ENCODE data around the gene NCKAP5.

Gene NCKAP5

DNA sequence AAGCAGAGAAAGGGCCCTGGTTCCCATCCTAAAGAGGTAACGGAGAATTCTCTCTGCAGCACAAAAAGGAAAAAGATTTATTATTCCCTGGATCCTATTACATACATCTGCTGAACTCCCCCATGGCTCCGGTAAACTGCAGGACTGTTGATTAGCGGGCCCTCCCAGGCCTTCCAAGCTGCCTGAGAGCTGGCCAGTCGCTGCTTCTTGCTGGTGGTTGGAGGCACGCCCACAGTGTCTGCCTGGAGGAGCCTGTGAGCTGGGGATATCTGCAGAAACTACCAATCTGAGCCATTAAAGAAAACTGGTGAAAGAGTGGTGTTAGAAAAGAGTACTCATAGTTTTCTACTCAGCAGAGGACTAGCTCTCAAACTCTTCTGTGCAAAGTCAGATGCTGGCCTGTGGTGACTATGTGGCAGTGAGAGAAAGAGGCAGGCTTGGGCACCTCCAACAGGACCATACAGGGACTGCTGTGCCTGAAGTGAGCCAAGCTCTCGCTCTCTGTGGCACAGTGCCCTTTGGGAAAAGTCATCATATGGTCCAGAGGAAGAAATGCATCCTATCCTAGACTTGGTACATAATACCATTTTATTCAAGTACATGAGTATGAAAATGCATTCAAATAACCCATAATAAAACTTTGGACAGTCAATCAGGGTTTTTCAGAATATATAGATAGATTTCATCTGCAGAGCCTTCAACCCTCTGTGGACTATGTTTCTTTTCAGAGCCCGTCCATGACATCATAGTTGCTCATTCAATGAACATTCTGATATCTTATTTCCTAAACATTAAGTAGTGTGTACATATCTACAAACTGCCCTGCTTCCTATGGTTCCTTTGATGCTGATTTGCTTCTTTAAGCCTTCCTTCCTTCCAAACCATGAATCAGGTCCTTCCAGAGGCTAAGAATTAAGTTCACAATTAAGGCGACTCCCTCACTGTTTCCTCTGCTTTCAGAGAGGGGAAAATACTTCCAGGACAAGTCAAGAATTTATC is 656.2 kb downstream of the NCKAP5 start:
- H3K27me3 ChIP-seq (ENCODE audit: control insufficient read depth in 2 of 2, insufficient read depth in 2 of 2, low read length in 2 of 2), result no peaks in the 10 kb centered on the region
- no peak overlapping the region for H3K9ac ChIP-seq (ENCODE audit: low read depth in 1 of 2, low read length in 2 of 2)
- no peaks in the 10 kb centered on the region for H3K9me3 ChIP-seq (ENCODE audit: control insufficient read depth in 2 of 2, low read length in 2 of 2)
- no peaks in the 10 kb centered on the region for H3K4me1 ChIP-seq (ENCODE audit: control insufficient read depth in 2 of 2, insufficient read depth in 2 of 2, low read length in 2 of 2)
- no peaks in the 10 kb centered on the region for H3K36me3 ChIP-seq (ENCODE audit: control insufficient read depth in 2 of 2, insufficient read depth in 2 of 2, low read length in 2 of 2)
- no peak overlapping the region for H3K4me3 ChIP-seq (ENCODE audit: low read length in 2 of 2)
- H3K27ac ChIP-seq (ENCODE audit: low read depth in 2 of 2, low read length in 2 of 2), result no peak overlapping the region

DNA sequence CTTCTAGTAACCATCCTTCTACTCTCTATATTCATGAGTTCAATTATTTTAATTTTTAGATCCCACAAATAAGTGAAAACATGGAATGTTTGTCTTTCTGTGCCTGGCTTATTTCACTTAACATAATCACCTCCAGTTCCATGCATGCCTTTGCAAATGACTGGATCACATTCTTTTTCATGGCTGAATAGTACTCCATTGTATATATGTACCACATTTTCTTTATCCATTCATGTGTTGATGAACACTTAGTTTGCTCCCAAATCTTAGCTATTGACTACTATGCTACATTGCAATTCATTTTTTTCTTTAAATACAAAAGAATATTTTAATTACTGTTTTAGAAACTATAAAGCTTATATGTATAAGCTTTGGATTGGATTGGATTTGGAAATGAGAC is 657.8 kb downstream of the NCKAP5 start:
- Histone ChIP-seq H3K9ac (ENCODE audit: low read depth in 1 of 2, low read length in 2 of 2) (no peak overlapping the region), H3K4me3 (ENCODE audit: low read length in 2 of 2) (no peak overlapping the region), H3K27me3 (ENCODE audit: control insufficient read depth in 2 of 2, insufficient read depth in 2 of 2, low read length in 2 of 2) (no peaks in the 10 kb centered on the region), H3K27ac (ENCODE audit: low read depth in 2 of 2, low read length in 2 of 2) (no peak overlapping the region), H3K36me3 (ENCODE audit: control insufficient read depth in 2 of 2, insufficient read depth in 2 of 2, low read length in 2 of 2) (no peaks in the 10 kb centered on the region), H3K4me1 (ENCODE audit: control insufficient read depth in 2 of 2, insufficient read depth in 2 of 2, low read length in 2 of 2) (no peaks in the 10 kb centered on the region), H3K9me3 (ENCODE audit: control insufficient read depth in 2 of 2, low read length in 2 of 2) (no peaks in the 10 kb centered on the region)

DNA sequence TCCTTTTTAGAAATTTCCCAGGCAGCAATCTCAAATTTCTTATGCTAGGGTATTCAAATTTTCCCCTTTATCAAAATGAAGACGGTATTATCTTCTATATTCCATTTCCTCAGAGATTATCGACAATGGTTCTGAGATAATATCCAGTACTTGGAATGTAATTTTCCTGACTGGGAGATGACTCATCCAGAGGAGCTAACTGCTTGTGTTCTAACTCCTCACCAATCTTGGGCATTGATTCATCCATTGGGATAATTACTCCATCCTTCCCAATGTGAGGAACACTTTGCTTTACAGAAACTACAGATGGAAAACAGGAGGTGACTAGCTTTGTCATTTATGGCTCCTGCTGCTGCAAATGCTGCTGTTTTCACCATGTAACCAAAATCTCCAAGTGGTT is 658.8 kb downstream of the NCKAP5 start:
- Histone ChIP-seq H3K4me1 (ENCODE audit: control insufficient read depth in 2 of 2, insufficient read depth in 2 of 2, low read length in 2 of 2) (no peaks in the 10 kb centered on the region), H3K27me3 (ENCODE audit: control insufficient read depth in 2 of 2, insufficient read depth in 2 of 2, low read length in 2 of 2) (no peaks in the 10 kb centered on the region), H3K4me3 (ENCODE audit: low read length in 2 of 2) (no peak overlapping the region), H3K9me3 (ENCODE audit: control insufficient read depth in 2 of 2, low read length in 2 of 2) (no peaks in the 10 kb centered on the region), H3K9ac (ENCODE audit: low read depth in 1 of 2, low read length in 2 of 2) (no peak overlapping the region), H3K27ac (ENCODE audit: low read depth in 2 of 2, low read length in 2 of 2) (no peak overlapping the region), H3K36me3 (ENCODE audit: control insufficient read depth in 2 of 2, insufficient read depth in 2 of 2, low read length in 2 of 2) (no peaks in the 10 kb centered on the region)

DNA sequence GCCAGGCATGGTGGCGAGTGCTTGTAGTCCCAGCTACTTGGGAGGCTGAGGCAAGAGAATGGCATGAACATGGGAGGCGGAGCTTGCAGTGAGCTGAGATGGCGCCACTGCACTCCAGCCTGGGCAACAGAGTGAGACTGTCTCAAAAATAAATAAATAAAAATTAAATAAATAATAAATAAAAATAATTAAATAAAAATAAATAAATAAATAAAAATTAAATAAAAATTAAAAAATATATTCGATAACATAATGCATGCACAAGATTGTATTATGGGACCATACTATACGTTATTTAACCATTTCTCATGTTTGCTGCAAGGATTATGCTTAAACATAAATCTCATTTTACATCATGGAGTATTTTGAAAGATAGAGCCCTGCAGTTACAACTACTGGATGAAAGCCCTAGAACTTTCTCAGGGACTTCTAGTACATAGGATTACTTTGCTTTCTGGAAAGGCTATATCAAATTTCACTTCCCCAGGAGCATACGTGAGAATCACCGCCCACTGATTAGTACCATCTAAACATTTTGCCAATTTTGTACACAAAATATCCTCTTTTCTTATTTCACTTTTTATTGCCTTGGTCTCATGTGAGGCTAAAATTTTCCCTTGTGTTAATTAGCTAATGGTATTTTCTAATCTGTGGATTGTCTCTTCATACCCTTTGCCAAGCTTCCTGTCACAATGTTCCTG is 664.0 kb downstream of the NCKAP5 start:
- Histone ChIP-seq H3K9ac (ENCODE audit: low read depth in 1 of 2, low read length in 2 of 2) (no peak overlapping the region), H3K36me3 (ENCODE audit: control insufficient read depth in 2 of 2, insufficient read depth in 2 of 2, low read length in 2 of 2) (no peaks in the 10 kb centered on the region), H3K4me3 (ENCODE audit: low read length in 2 of 2) (no peak overlapping the region), H3K4me1 (ENCODE audit: control insufficient read depth in 2 of 2, insufficient read depth in 2 of 2, low read length in 2 of 2) (no peaks in the 10 kb centered on the region), H3K27ac (ENCODE audit: low read depth in 2 of 2, low read length in 2 of 2) (no peak overlapping the region), H3K27me3 (ENCODE audit: control insufficient read depth in 2 of 2, insufficient read depth in 2 of 2, low read length in 2 of 2) (no peaks in the 10 kb centered on the region), H3K9me3 (ENCODE audit: control insufficient read depth in 2 of 2, low read length in 2 of 2) (no peaks in the 10 kb centered on the region)

DNA sequence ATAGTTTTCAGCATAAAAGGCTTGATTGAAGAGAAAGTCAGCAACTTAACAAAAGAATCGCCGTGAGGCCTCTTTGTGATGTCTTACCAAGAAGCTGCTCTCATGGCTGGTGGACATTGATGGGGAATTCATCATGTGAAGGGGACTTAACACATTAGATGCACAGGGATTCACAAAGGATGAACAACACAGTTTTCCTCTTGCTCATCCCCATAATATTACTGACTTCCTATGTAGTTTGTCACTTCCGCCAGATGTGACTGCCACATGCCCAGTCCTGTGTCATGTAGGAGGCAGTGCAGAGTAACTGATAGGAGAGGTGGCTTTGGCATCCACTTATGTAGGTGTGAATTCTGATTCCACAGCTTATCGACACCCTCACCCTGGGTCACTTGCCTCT is 665.6 kb downstream of the NCKAP5 start:
- Histone ChIP-seq H3K4me3 (ENCODE audit: low read length in 2 of 2) (no peak overlapping the region), H3K36me3 (ENCODE audit: control insufficient read depth in 2 of 2, insufficient read depth in 2 of 2, low read length in 2 of 2) (no peaks in the 10 kb centered on the region), H3K27ac (ENCODE audit: low read depth in 2 of 2, low read length in 2 of 2) (no peak overlapping the region), H3K27me3 (ENCODE audit: control insufficient read depth in 2 of 2, insufficient read depth in 2 of 2, low read length in 2 of 2) (no peaks in the 10 kb centered on the region), H3K9me3 (ENCODE audit: control insufficient read depth in 2 of 2, low read length in 2 of 2) (no peaks in the 10 kb centered on the region), H3K4me1 (ENCODE audit: control insufficient read depth in 2 of 2, insufficient read depth in 2 of 2, low read length in 2 of 2) (no peaks in the 10 kb centered on the region), H3K9ac (ENCODE audit: low read depth in 1 of 2, low read length in 2 of 2) (no peak overlapping the region)

DNA sequence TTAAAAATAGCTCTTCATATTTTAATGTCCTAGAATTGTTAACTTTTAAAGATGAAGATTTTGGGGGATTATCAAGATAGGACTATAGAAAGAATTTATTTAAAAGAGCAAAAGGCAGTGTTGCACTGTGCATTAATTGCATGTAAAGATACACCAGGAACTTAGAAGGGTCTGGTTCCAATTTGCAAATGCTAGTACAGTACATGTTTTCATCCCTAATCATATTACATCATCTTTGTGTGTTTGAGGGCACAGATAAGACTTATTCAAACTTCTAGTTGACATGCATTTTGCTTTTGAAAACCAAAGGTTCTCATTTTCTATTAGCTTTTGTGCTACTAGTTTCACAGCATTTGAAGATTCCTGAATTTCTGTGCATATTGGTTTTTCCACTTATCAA is 666.6 kb downstream of the NCKAP5 start:
- Histone ChIP-seq H3K9ac (ENCODE audit: low read depth in 1 of 2, low read length in 2 of 2) (no peak overlapping the region), H3K4me1 (ENCODE audit: control insufficient read depth in 2 of 2, insufficient read depth in 2 of 2, low read length in 2 of 2) (no peaks in the 10 kb centered on the region), H3K36me3 (ENCODE audit: control insufficient read depth in 2 of 2, insufficient read depth in 2 of 2, low read length in 2 of 2) (no peaks in the 10 kb centered on the region), H3K4me3 (ENCODE audit: low read length in 2 of 2) (no peak overlapping the region), H3K27me3 (ENCODE audit: control insufficient read depth in 2 of 2, insufficient read depth in 2 of 2, low read length in 2 of 2) (no peaks in the 10 kb centered on the region), H3K9me3 (ENCODE audit: control insufficient read depth in 2 of 2, low read length in 2 of 2) (no peaks in the 10 kb centered on the region), H3K27ac (ENCODE audit: low read depth in 2 of 2, low read length in 2 of 2) (no peak overlapping the region)

DNA sequence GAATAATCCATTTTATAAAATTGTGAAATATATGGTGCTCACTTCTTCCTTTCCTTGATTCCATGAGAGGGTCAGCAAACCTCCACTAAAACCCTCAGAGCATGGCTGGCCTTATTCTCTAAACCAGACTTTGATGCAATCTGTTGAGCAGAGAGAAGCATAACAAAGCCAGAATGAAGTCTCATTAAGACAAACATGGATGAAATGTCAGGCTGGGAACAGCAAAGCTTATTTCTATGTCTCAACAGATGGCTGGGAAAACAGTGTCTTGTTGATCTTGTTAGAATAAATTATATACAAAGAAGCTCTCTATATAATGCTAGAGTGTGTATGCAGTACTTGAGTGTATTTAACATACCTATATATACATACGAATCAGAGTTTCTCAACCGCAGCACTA is 671.2 kb downstream of the NCKAP5 start:
- Histone ChIP-seq H3K27ac (ENCODE audit: low read depth in 2 of 2, low read length in 2 of 2) (no peak overlapping the region), H3K4me1 (ENCODE audit: control insufficient read depth in 2 of 2, insufficient read depth in 2 of 2, low read length in 2 of 2) (no peaks in the 10 kb centered on the region), H3K36me3 (ENCODE audit: control insufficient read depth in 2 of 2, insufficient read depth in 2 of 2, low read length in 2 of 2) (no peaks in the 10 kb centered on the region), H3K9me3 (ENCODE audit: control insufficient read depth in 2 of 2, low read length in 2 of 2) (no peaks in the 10 kb centered on the region), H3K9ac (ENCODE audit: low read depth in 1 of 2, low read length in 2 of 2) (no peak overlapping the region), H3K4me3 (ENCODE audit: low read length in 2 of 2) (no peak overlapping the region), H3K27me3 (ENCODE audit: control insufficient read depth in 2 of 2, insufficient read depth in 2 of 2, low read length in 2 of 2) (no peaks in the 10 kb centered on the region)

DNA sequence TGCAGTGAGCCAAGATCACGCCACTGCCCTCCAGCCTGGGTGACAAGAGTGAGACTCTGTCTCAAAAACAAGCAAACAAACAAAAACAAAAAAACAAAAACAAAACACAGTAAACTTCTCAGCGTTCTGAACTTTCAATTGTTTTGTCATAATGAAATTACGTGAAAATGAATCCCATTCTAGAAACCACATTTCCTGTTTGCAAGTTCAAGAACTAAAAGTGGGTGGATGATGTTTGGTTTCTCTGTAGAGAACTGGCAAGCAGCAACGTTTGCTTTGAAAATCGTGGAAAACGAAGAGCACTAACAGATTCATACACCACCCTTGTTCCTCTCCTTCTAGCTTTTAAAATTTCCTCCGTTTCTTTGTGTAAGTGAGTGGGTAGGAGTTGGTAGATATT is 672.2 kb downstream of the NCKAP5 start:
- Histone ChIP-seq H3K36me3 (ENCODE audit: control insufficient read depth in 2 of 2, insufficient read depth in 2 of 2, low read length in 2 of 2) (no peaks in the 10 kb centered on the region), H3K9me3 (ENCODE audit: control insufficient read depth in 2 of 2, low read length in 2 of 2) (no peaks in the 10 kb centered on the region), H3K4me1 (ENCODE audit: control insufficient read depth in 2 of 2, insufficient read depth in 2 of 2, low read length in 2 of 2) (no peaks in the 10 kb centered on the region), H3K27ac (ENCODE audit: low read depth in 2 of 2, low read length in 2 of 2) (no peak overlapping the region), H3K27me3 (ENCODE audit: control insufficient read depth in 2 of 2, insufficient read depth in 2 of 2, low read length in 2 of 2) (no peaks in the 10 kb centered on the region), H3K9ac (ENCODE audit: low read depth in 1 of 2, low read length in 2 of 2) (no peak overlapping the region), H3K4me3 (ENCODE audit: low read length in 2 of 2) (no peak overlapping the region)

DNA sequence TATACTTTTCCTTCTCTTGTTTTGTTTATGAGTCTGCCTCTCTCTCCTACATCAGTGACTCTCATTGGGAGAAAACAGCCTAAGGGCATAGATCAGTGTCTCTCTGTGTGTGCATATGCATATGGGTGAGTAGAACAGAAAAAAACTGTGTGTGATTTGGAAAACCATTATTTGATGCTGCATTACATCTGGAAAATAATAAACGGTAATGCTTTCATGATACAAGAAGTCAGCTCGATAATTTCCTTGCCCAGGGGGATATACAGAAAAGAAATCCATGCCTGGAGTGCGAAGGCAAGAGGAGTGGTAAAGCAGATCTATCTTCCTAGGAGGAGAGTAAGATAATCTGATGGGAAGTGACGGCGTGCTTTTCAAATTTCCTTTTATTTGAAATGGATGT is 676.8 kb downstream of the NCKAP5 start:
- Histone ChIP-seq H3K4me1 (ENCODE audit: control insufficient read depth in 2 of 2, insufficient read depth in 2 of 2, low read length in 2 of 2) (no peaks in the 10 kb centered on the region), H3K27ac (ENCODE audit: low read depth in 2 of 2, low read length in 2 of 2) (no peak overlapping the region), H3K36me3 (ENCODE audit: control insufficient read depth in 2 of 2, insufficient read depth in 2 of 2, low read length in 2 of 2) (no peaks in the 10 kb centered on the region)

DNA sequence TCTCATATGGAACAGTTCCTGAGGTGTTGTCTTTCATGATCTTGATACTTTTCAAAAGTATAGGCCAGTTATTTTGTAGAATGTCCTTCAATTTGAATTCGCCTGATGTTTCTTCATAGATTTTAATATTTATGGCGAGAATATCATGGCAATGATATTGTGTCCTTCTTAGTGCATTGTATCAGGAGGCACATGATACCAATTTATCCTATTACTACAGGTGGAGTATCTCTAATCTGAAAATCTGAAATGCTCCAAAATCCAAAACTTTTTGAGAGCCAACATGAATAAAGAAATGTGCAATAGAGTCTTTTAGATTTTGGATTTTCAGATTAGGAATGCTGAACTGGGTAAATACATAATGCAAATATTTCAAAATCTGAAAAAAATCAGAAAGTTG is 681.7 kb downstream of the NCKAP5 start:
- Histone ChIP-seq H3K36me3 (ENCODE audit: control insufficient read depth in 2 of 2, insufficient read depth in 2 of 2, low read length in 2 of 2) (no peaks in the 10 kb centered on the region), H3K27ac (ENCODE audit: low read depth in 2 of 2, low read length in 2 of 2) (no peak overlapping the region), H3K27me3 (ENCODE audit: control insufficient read depth in 2 of 2, insufficient read depth in 2 of 2, low read length in 2 of 2) (no peaks in the 10 kb centered on the region), H3K4me1 (ENCODE audit: control insufficient read depth in 2 of 2, insufficient read depth in 2 of 2, low read length in 2 of 2) (no peaks in the 10 kb centered on the region), H3K9me3 (ENCODE audit: control insufficient read depth in 2 of 2, low read length in 2 of 2) (no peaks in the 10 kb centered on the region), H3K4me3 (ENCODE audit: low read length in 2 of 2) (no peak overlapping the region), H3K9ac (ENCODE audit: low read depth in 1 of 2, low read length in 2 of 2) (no peak overlapping the region)

More for the DNA sequence above, 676.8 kb downstream of the NCKAP5 start:
- H3K9ac ChIP-seq (ENCODE audit: low read depth in 1 of 2, low read length in 2 of 2), result no peak overlapping the region
- H3K27me3 ChIP-seq (ENCODE audit: control insufficient read depth in 2 of 2, insufficient read depth in 2 of 2, low read length in 2 of 2), result no peaks in the 10 kb centered on the region
- H3K9me3 ChIP-seq (ENCODE audit: control insufficient read depth in 2 of 2, low read length in 2 of 2), result no peaks in the 10 kb centered on the region
- no peak overlapping the region for H3K4me3 ChIP-seq (ENCODE audit: low read length in 2 of 2)
